SW480 (cell line): ENCODE results near the gene SERPINB8.
A peak's percentile ranks its signal among the peaks of the same experiment; 100 is the strongest.

Experiments used
- DNase-seq: peaks from one replicate; pipeline ENCODE4 v3.0.0-alpha.2; 2016; ENCODE audit warnings: low spot score

Gene SERPINB8

DNA sequence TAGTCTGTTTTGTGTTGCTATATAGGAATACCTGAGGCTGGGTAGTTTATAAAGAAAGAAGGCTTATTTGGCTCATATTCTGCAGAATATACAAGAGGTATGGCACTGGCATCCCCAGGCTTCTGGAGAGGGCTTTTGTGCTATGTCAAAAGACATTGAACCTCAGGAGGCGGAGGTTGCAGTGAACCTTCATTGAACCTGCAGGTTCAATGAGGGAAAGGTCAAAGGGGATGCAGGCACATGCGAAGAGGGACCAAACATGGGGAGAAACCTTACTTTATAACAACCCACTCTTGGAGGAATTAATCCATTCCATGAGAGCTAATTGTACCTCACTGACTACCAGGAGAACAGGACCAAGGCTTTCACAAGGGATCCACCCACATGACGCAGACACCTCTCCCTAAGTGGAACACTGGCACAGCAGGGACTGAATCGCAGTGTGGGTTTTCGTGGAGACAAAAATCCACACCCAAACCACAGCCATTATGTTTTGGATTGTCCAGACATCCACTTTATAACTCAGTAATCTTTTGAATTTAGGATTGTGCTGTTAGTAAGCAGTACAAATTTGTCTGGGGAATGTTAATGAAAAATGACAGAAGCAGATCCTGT, 4.1 kb upstream of the SERPINB8 start:
- DNase-seq, result peak; percentile 21

DNA sequence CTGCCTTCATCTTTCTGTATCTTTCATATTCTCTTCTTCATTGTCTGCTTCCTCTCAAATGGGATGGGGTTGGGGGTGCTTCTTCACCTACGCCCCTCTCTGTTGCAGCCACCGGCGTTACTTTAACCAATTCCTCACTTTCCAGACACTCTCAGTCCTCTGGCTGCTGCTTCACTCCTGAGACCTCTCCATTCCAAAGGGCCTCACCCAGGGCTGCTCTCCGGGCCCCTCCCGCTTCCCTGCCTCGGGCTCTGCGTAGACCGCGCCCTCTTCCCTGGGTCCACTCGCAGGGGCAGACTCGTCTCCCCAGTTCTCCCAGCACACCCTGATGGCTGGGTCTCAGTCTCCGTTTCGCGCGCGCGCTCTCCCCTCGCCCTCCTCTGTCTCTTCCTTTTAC, 926 bp downstream of the SERPINB8 start:
- peak; percentile 49 for DNase-seq

- DNase-seq, result peak; percentile 23
Observed at GRCh38 chr18:63971320-63972001, 1.6 kb downstream of the SERPINB8 start.

GRCh38 chr18:63972002-63972376, 2.1 kb downstream of the SERPINB8 start:
- no peak for DNase-seq

DNA sequence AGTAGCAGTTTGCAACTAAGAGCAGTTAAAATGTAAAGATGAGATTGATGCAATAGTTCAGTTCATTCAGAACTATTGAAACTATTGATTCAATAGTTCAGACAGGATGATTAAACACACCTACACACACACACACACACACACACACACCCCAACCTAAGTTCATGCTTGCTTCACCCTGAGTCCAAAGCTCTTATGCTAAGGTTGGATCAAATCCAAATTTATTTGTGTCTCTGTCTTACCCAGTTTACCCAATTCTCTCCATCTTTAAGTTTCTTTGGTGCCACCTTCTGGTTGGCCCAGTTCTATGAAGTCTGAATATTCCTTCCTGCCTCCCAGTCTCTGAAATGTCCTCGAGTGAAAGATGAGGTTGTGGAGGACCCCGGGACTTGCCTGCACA, 5.1 kb downstream of the SERPINB8 start:
- DNase-seq, result peak; percentile 15

- no peak for DNase-seq
Observed at GRCh38 chr18:63975628-63976027, 5.7 kb downstream of the SERPINB8 start.

DNA sequence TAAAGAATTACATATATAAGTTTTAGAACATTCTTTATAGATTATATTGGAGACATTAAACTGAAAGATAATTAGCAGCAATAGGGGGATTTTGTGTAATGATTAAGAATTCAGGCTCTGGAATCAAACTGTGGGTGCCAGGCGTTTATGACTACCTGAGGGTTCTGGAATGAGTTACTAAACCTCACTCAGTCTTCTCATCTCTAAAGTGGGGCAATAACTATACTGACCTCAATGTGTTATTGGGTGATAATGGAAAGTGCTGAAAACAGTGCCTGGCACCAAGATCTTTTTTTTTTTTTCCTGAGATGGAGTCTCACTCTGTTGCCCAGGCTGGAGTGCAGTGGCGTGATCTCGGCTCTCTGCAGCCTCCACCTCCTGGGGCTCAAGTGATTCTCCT, 7.2 kb downstream of the SERPINB8 start:
- no peak for DNase-seq

GRCh38 chr18:63979409-63979920, 9.6 kb downstream of the SERPINB8 start:
- DNase-seq, result peak; percentile 19

GRCh38 chr18:63980027-63980426, 10.1 kb downstream of the SERPINB8 start:
- DNase-seq, result no peak

GRCh38 chr18:63980896-63981460, 11.1 kb downstream of the SERPINB8 start:
- DNase-seq, result no peak

- no peak for DNase-seq
Observed at GRCh38 chr18:63981719-63982118, 11.8 kb downstream of the SERPINB8 start.

DNA sequence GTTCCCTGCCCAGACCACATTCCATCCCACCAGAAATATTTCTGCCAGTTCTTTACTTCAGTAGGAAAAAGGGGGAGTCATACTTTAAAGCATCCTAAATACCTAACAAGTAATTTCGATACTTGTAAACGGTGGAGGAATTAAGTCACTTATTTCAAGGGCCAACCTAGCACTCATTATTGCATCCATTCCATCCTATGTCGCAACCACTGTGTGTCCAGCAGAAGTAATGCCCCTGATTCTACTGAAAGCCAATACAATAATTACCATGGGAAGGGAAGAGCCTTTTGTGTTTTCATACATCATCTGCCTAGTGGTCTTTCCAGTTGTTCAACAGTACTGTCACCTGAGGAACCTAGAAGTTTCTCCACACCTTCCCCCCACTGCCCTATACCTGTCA, 12.5 kb downstream of the SERPINB8 start:
- no peak for DNase-seq

- no peak for DNase-seq
Observed at GRCh38 chr18:63986885-63987284, 17.0 kb downstream of the SERPINB8 start.

- no peak for DNase-seq
Observed at GRCh38 chr18:63987743-63988142, 17.9 kb downstream of the SERPINB8 start.

DNA sequence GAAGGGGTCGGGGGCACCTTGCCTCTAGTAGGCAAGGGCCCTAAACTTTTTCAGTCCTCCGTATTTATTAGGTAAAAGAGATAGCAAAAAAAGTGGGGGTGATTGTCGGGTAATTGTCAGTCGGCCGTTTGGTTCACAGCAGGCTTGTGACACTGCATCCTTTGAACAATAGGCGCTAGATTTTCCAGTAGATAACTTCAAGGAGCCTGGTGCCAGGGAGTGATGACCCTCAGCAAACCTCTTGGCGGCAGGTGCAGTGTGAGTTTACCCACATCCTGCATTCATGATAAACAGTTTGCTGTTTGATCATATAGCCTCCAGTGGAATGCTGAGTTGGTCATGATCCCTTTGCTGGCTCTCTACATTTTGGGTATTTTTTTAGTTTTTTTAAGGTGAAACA, 22.9 kb downstream of the SERPINB8 start:
- DNase-seq, result no peak

GRCh38 chr18:63994783-63995399, 25.0 kb downstream of the SERPINB8 start:
- DNase-seq, result peak; percentile 2

DNA sequence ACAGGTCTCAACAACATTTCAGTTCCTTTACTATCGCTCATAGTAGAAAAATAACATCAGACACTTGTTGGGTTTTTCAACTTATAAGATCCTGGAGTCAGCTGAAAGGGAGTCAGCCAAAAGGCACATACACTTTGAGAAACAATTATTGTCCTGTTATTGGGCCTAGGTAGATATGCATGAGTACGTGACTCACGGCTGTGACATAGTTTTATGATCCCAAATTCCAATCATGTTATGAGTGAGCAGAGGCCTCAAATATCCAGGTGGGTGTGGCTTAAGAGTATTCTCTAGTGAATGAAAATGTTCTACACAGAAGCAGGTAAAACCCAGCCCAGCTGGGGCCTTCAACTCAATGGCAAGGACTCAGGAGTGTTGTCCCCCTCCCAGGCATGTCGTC, 27.2 kb downstream of the SERPINB8 start:
- peak; percentile 57 for DNase-seq

GRCh38 chr18:63997606-63998005, 27.7 kb downstream of the SERPINB8 start:
- DNase-seq, result no peak

DNA sequence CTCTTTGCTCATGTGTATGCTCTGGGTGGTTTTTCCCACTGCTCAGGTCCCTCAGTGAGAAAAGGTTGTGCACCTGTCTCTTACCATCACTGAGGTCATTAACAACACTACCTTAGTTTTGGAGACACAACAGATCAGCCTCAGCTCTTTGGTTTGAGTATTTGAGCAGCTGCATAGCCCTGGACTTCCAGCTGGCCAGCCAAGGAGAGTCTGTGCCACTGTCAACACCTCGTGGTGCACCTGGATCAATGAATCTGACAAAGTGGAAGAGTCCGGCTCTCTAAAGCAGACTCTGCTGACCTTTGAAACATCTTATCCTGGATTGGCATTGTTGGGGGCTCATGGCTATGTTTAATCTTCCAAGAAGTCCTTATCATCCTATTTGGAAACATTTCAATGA, 30.0 kb downstream of the SERPINB8 start:
- DNase-seq, result no peak

GRCh38 chr18:64002581-64002980, 32.7 kb downstream of the SERPINB8 start:
- DNase-seq, result no peak

DNA sequence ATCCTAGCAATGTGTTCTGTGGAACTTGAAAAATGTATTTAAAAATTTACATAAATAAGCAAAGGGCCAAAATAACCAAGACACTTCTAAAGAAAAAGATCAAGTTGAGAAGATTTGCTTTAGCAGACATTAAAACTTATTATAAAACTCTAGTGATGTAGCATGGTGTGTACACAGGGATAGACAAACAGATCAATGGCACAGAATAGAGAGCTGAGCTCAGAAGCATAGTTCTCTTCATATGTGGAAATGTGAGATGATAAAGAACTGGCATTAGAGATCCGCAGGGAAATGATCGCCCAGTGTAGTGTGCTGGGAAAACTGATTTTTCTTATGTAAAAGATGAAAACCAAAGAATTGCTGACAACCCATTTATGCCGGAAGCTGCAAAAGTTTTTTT, 39.4 kb downstream of the SERPINB8 start:
- DNase-seq, result no peak

GRCh38 chr18:64011513-64011912, 41.6 kb downstream of the SERPINB8 start:
- no peak for DNase-seq

DNA sequence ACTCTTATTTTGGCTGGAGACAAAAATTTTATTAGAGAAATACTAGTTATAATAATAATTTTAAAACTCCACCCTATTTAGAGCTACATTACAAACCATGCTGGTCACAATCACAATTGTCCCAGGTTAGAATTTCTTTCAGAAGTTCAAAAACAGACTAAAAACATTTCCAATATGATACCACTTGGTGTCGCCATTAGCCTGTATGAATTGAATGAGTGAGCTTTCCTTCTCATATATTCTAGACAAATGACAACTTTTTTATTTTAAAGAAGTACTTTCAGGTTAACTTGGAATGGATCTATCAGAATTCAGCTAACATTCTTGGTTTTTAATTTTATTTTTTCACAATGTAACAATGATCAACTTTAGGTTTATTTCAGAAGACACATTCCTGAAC, 48.0 kb downstream of the SERPINB8 start:
- peak; percentile 8 for DNase-seq
